GM12878 (cell line): ENCODE measurements around the gene ALDH1A2.

Experiments used
- DPF2 ChIP-seq: fragments of 450-650 bp; IDR thresholded peaks from 2 replicates; pipeline ENCODE4 v1.6.1; 2017; ENCODE audit warnings: mild to moderate bottlenecking
- EP300 ChIP-seq, 2 experiments: fragments of 150-350 bp in 1 of 2; IDR thresholded peaks; 2 replicates each; pipeline ENCODE4 v1.6.1; 2011 to 2012; ENCODE audit warnings: low read depth in 2 of 2, low read length in 2 of 2, borderline replicate concordance in 1 of 2, improper control_type of control experiment in 1 of 2, inconsistent platforms in 1 of 2; ENCODE audit not compliant: control insufficient read depth in 1 of 2
- LARP7 ChIP-seq: fragments of 450-650 bp; IDR thresholded peaks from 2 replicates; pipeline ENCODE4 v1.6.1; 2017; ENCODE audit warnings: mild to moderate bottlenecking
- POLR2A ChIP-seq: IDR thresholded peaks from 2 replicates; pipeline ENCODE4 v1.6.1; 2011; ENCODE audit warnings: low read depth, mild to moderate bottlenecking, low read length
- SUZ12 ChIP-seq: fragments of 200-600 bp; sonication (generic); IDR thresholded peaks from one replicate; pipeline ENCODE4 v1.6.1; 2018; ENCODE audit warnings: antibody characterized with exemption, mild to moderate bottlenecking; ENCODE audit not compliant: unreplicated experiment
- TF ChIP-seq, protein P1 (sequence below): IDR thresholded peaks from 2 replicates; pipeline ENCODE4 v1.6.1; 2011; ENCODE audit warnings: borderline replicate concordance, low read depth, mild to moderate bottlenecking, moderate library complexity, mixed read lengths, low read length; ENCODE audit not compliant: insufficient read depth; ENCODE audit errors: extremely low read length
- TF ChIP-seq, protein P2 (sequence below): fragments of 450-650 bp; conservative IDR thresholded peaks from 2 replicates; pipeline ENCODE4 v1.6.1; 2017; ENCODE audit warnings: mild to moderate bottlenecking, moderate library complexity

DNA sequence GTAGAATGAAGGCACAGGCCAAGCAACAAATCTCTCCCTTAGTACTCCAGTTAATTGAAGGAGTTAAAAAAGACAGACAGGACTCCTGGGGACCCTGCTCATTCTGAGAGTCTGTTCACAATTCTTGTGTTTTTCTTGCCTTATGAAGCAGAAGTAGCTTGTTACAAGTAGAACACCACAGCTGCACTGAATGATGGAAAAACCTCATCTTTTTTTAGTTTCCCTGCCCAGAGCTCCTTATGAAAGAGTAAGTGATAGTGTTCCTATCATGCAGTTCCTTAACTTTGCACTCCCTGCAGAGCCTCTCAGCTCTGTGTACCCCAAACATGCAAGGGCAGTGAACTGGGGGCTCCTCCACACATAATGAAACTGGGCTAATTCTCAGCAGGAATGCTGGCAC lies 95.5 kb downstream of the ALDH1A2 start:
- TF ChIP-seq DPF2: no peak
- TF ChIP-seq, protein P1, sequence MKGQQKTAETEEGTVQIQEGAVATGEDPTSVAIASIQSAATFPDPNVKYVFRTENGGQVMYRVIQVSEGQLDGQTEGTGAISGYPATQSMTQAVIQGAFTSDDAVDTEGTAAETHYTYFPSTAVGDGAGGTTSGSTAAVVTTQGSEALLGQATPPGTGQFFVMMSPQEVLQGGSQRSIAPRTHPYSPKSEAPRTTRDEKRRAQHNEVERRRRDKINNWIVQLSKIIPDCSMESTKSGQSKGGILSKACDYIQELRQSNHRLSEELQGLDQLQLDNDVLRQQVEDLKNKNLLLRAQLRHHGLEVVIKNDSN: no peak
- no peak for TF ChIP-seq LARP7
- no peak for TF ChIP-seq POLR2A
- no peak for TF ChIP-seq EP300 (IDR thresholded peaks at IDR 0.05; ENCODE audit: borderline replicate concordance in 1 of 2, control insufficient read depth in 1 of 2, low read depth in 2 of 2, low read length in 2 of 2)
- TF ChIP-seq SUZ12: no peak
- TF ChIP-seq, protein P2, sequence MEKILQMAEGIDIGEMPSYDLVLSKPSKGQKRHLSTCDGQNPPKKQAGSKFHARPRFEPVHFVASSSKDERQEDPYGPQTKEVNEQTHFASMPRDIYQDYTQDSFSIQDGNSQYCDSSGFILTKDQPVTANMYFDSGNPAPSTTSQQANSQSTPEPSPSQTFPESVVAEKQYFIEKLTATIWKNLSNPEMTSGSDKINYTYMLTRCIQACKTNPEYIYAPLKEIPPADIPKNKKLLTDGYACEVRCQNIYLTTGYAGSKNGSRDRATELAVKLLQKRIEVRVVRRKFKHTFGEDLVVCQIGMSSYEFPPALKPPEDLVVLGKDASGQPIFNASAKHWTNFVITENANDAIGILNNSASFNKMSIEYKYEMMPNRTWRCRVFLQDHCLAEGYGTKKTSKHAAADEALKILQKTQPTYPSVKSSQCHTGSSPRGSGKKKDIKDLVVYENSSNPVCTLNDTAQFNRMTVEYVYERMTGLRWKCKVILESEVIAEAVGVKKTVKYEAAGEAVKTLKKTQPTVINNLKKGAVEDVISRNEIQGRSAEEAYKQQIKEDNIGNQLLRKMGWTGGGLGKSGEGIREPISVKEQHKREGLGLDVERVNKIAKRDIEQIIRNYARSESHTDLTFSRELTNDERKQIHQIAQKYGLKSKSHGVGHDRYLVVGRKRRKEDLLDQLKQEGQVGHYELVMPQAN: no peak
